HEK293 (cell line): ENCODE measurements around the gene RAB8A.

Experiments
- CTCF ChIA-PET: fragments of 350-600 bp; formaldehyde crosslinking; extraction: SDS; loops from one replicate; lab custom pipeline; 2021; ENCODE audit warnings: antibody characterized with exemption; lab: Yijun Ruan, JAX
- POLR2A ChIA-PET: fragments of 300-600 bp; formaldehyde crosslinking; extraction: SDS; loops from one replicate; lab custom pipeline; 2020; ENCODE audit warnings: antibody characterized with exemption, inconsistent platforms; lab: Yijun Ruan, JAX
- H3K27ac ChIP-seq: fragments of 200-500 bp; sonication (Bioruptor generic); 2 replicates; pipeline ENCODE4 v1.5.1; 2014; ENCODE audit warnings: low read depth, low read length, control low read depth, inconsistent platforms; ENCODE audit errors: extremely low read depth
- H3K36me3 ChIP-seq, 2 experiments: fragments of 200-500 bp in 1 of 2; sonication (Bioruptor generic) in 1 of 2; 1 replicate in 1 of 2; 2 replicates in 1 of 2; pipeline ENCODE4 v1.5.1; 2014 to 2017; ENCODE audit warnings: inconsistent platforms in 2 of 2, low read length in 2 of 2; ENCODE audit not compliant: control insufficient read depth in 2 of 2, insufficient read depth in 1 of 2
- H3K4me1 ChIP-seq: fragments of 200-500 bp; sonication (Bioruptor generic); 2 replicates; pipeline ENCODE4 v1.5.1; 2014; ENCODE audit warnings: mild to moderate bottlenecking, low read length, inconsistent platforms; ENCODE audit not compliant: control insufficient read depth, insufficient read depth
- H3K4me3 ChIP-seq: 2 replicates; pipeline ENCODE4 v1.5.1; 2011; ENCODE audit warnings: low read depth, mild to moderate bottlenecking, control low read depth, low read length, moderate library complexity
- H3K9me3 ChIP-seq: fragments of 200-500 bp; sonication (Bioruptor generic); 2 replicates; pipeline ENCODE4 v1.5.1; 2014; ENCODE audit warnings: low read depth, low read length, inconsistent platforms; ENCODE audit not compliant: control insufficient read depth, insufficient read depth
- KLF1 ChIP-seq: fragments of 450-650 bp; formaldehyde crosslinking; IDR thresholded peaks from 2 replicates; pipeline ENCODE4 v1.5.1; 2016; ENCODE audit warnings: missing biosample characterization, missing genetic modification characterization
- PRDM1 ChIP-seq: fragments of 450-650 bp; formaldehyde crosslinking; IDR thresholded peaks from 2 replicates; pipeline ENCODE4; 2016; ENCODE audit warnings: missing biosample characterization, missing genetic modification characterization
- RBAK ChIP-seq: fragments of 450-650 bp; formaldehyde crosslinking; IDR thresholded peaks from 2 replicates; pipeline ENCODE4 v1.5.1; 2016; ENCODE audit warnings: missing biosample characterization, missing genetic modification characterization
- TCF7L2 ChIP-seq: IDR thresholded peaks from 2 replicates; pipeline ENCODE4 v1.6.1; 2011; ENCODE audit warnings: low read depth, mild to moderate bottlenecking, inconsistent platforms, low read length, moderate library complexity, borderline replicate concordance
- YY1 ChIP-seq: fragments of 450-650 bp; formaldehyde crosslinking; IDR thresholded peaks from 2 replicates; pipeline ENCODE4 v1.5.1; 2018; ENCODE audit warnings: missing biosample characterization, missing genetic modification characterization
- ZNF184 ChIP-seq: fragments of 450-650 bp; IDR thresholded peaks from 2 replicates; pipeline ENCODE4 v1.5.1; 2018; ENCODE audit warnings: missing biosample characterization, mild to moderate bottlenecking, missing genetic modification characterization
- ZNF324 ChIP-seq: fragments of 450-650 bp; formaldehyde crosslinking; IDR thresholded peaks from 2 replicates; pipeline ENCODE4 v1.5.1; 2016; ENCODE audit warnings: missing biosample characterization, missing genetic modification characterization
- ZNF354C ChIP-seq: fragments of 450-650 bp; formaldehyde crosslinking; IDR thresholded peaks from 2 replicates; pipeline ENCODE4 v1.5.1; 2016; ENCODE audit warnings: missing biosample characterization, missing genetic modification characterization, low read depth, borderline replicate concordance
- ZNF37A ChIP-seq: fragments of 450-650 bp; IDR thresholded peaks from 2 replicates; pipeline ENCODE4 v1.5.1; 2018; ENCODE audit warnings: missing biosample characterization, missing genetic modification characterization
- ZNF473 ChIP-seq: fragments of 450-650 bp; formaldehyde crosslinking; IDR thresholded peaks from 2 replicates; pipeline ENCODE4 v1.5.1; 2017; ENCODE audit warnings: missing biosample characterization, missing genetic modification characterization
- ZNF548 ChIP-seq: fragments of 450-650 bp; formaldehyde crosslinking; IDR thresholded peaks from 2 replicates; pipeline ENCODE4 v1.5.1; 2016; ENCODE audit warnings: missing biosample characterization, missing genetic modification characterization
- ZNF626 ChIP-seq: fragments of 450-650 bp; sonication (Bioruptor Pico); formaldehyde crosslinking; IDR thresholded peaks from 2 replicates; pipeline ENCODE4 v1.5.1; 2018; ENCODE audit warnings: missing biosample characterization, missing genetic modification characterization, inconsistent platforms
- ZNF654 ChIP-seq: fragments of 450-650 bp; formaldehyde crosslinking; IDR thresholded peaks from 2 replicates; pipeline ENCODE4 v1.5.1; 2016; ENCODE audit warnings: low read depth, missing biosample characterization, missing genetic modification characterization
- ZNF677 ChIP-seq: fragments of 450-650 bp; IDR thresholded peaks from 2 replicates; pipeline ENCODE4 v1.5.0; 2018; ENCODE audit warnings: missing biosample characterization, mild to moderate bottlenecking, missing genetic modification characterization, moderate library complexity
- ZNF747 ChIP-seq: fragments of 450-650 bp; formaldehyde crosslinking; IDR thresholded peaks from 2 replicates; pipeline ENCODE4 v1.5.1; 2016; ENCODE audit warnings: missing biosample characterization, missing genetic modification characterization
- ZNF791 ChIP-seq: fragments of 450-650 bp; formaldehyde crosslinking; IDR thresholded peaks from 2 replicates; pipeline ENCODE4 v1.5.1; 2016; ENCODE audit warnings: missing biosample characterization, missing genetic modification characterization
- ZNF843 ChIP-seq: fragments of 450-650 bp; formaldehyde crosslinking; IDR thresholded peaks from 2 replicates; pipeline ENCODE4 v1.5.1; 2016; ENCODE audit warnings: missing biosample characterization, missing genetic modification characterization
- TF ChIP-seq, protein P1 (sequence below): fragments of 450-650 bp; formaldehyde crosslinking; conservative IDR thresholded peaks from 2 replicates; pipeline ENCODE4 v1.5.1; 2016; ENCODE audit warnings: low read depth, missing biosample characterization, missing genetic modification characterization
- TF ChIP-seq, protein P2 (sequence below): fragments of 450-650 bp; formaldehyde crosslinking; optimal IDR thresholded peaks from 2 replicates; pipeline ENCODE3; 2016; ENCODE audit warnings: missing biosample characterization, mild to moderate bottlenecking, missing genetic modification characterization
- TF ChIP-seq, protein P3 (sequence below): fragments of 450-650 bp; formaldehyde crosslinking; IDR thresholded peaks from 2 replicates; pipeline ENCODE4 v1.5.1; 2016; ENCODE audit warnings: missing biosample characterization, missing genetic modification characterization

Gene RAB8A

DNA sequence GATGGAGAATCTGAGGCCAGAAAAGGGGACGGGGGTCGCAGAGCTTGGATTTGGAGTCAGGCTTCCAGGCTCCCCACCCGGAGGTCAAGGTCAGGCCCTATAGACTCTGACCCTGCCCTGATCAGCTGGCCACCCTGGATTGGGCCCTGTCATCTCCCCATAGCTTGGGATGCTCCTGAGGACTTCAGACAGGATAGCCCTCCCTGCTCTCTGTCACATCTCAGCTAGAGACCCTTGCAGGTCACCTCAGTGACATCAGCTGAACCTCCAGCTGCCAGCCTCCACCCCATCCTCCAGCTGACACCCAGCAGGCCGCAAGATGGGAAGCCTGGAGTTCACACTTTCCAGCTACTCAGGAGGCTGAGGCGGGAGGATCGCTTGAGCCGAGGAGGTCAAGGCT is 38.2 kb upstream of the RAB8A start:
- TF ChIP-seq ZNF791 (tag by site-specific recombination) (no peak), ZNF654 (tag by site-specific recombination) (no peak), ZNF548 (tag by site-specific recombination) (no peak), KLF1 (tag by site-specific recombination) (no peak), ZNF37A (tag by site-specific recombination) (no peak), PRDM1 (tag by site-specific recombination) (no peak), ZNF324 (no peak), RBAK (tag by site-specific recombination) (no peak), ZNF843 (tag by site-specific recombination) (no peak), ZNF473 (tag by site-specific recombination) (no peak), ZNF677 (no peak), ZNF184 (no peak), ZNF747 (tag by site-specific recombination) (no peak), ZNF626 (no peak), ZNF354C (tag by site-specific recombination) (no peak), TCF7L2 (no peak), YY1 (tag by site-specific recombination) (no peak)
- TF ChIP-seq, protein P1, sequence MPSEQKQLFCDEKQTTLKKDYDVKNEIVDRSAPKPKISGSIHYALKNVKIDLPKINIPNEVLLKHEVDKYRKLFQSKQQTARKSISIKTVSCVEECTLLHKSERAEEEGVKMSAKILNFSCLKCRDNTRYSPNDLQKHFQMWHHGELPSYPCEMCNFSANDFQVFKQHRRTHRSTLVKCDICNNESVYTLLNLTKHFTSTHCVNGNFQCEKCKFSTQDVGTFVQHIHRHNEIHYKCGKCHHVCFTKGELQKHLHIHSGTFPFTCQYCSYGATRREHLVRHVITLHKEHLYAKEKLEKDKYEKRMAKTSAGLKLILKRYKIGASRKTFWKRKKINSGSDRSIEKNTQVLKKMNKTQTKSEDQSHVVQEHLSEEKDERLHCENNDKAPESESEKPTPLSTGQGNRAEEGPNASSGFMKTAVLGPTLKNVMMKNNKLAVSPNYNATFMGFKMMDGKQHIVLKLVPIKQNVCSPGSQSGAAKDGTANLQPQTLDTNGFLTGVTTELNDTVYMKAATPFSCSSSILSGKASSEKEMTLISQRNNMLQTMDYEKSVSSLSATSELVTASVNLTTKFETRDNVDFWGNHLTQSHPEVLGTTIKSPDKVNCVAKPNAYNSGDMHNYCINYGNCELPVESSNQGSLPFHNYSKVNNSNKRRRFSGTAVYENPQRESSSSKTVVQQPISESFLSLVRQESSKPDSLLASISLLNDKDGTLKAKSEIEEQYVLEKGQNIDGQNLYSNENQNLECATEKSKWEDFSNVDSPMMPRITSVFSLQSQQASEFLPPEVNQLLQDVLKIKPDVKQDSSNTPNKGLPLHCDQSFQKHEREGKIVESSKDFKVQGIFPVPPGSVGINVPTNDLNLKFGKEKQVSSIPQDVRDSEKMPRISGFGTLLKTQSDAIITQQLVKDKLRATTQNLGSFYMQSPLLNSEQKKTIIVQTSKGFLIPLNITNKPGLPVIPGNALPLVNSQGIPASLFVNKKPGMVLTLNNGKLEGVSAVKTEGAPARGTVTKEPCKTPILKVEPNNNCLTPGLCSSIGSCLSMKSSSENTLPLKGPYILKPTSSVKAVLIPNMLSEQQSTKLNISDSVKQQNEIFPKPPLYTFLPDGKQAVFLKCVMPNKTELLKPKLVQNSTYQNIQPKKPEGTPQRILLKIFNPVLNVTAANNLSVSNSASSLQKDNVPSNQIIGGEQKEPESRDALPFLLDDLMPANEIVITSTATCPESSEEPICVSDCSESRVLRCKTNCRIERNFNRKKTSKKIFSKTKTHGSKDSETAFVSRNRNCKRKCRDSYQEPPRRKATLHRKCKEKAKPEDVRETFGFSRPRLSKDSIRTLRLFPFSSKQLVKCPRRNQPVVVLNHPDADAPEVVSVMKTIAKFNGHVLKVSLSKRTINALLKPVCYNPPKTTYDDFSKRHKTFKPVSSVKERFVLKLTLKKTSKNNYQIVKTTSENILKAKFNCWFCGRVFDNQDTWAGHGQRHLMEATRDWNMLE (tag by site-specific recombination): no peak
- TF ChIP-seq, protein P2, sequence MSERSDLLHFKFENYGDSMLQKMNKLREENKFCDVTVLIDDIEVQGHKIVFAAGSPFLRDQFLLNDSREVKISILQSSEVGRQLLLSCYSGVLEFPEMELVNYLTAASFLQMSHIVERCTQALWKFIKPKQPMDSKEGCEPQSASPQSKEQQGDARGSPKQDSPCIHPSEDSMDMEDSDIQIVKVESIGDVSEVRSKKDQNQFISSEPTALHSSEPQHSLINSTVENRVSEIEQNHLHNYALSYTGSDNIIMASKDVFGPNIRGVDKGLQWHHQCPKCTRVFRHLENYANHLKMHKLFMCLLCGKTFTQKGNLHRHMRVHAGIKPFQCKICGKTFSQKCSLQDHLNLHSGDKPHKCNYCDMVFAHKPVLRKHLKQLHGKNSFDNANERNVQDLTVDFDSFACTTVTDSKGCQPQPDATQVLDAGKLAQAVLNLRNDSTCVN (tag by site-specific recombination): no peak
- TF ChIP-seq, protein P3, sequence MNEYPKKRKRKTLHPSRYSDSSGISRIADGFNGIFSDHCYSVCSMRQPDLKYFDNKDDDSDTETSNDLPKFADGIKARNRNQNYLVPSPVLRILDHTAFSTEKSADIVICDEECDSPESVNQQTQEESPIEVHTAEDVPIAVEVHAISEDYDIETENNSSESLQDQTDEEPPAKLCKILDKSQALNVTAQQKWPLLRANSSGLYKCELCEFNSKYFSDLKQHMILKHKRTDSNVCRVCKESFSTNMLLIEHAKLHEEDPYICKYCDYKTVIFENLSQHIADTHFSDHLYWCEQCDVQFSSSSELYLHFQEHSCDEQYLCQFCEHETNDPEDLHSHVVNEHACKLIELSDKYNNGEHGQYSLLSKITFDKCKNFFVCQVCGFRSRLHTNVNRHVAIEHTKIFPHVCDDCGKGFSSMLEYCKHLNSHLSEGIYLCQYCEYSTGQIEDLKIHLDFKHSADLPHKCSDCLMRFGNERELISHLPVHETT (tag by site-specific recombination): no peak
- TF ChIP-seq, all 188 proteins: peak for 0
- H3K4me1 ChIP-seq: peaks cover 4% of the 10 kb centered on the region
- H3K4me3 ChIP-seq: no peak overlapping the region
- ChIA-PET CTCF (interaction anchor here (0.5 to 6.7 kb wide), 5 partner anchors 11 to 112 kb away, joined by 3 to 44 read pairs (median 3); partner anchors contain the start of gene FAM32A), POLR2A (interaction anchor here (0.6 kb wide), 1 partner anchor 58 kb away, joined by 3 read pairs; no protein-coding TSS in a partner anchor)
- H3K9me3 ChIP-seq: no peaks in the 10 kb centered on the region
- no peak overlapping the region for H3K27ac ChIP-seq
- H3K36me3 ChIP-seq: no peaks in the 10 kb centered on the region
